Mesodermal cell (in vitro differentiated cells): ENCODE measurements around the gene CRACR2B.

Experiments
- H3K27ac ChIP-seq: 2 replicates; pipeline ENCODE4 v1.7.0; 2013; ENCODE audit warnings: mild to moderate bottlenecking, low read depth, low read length, moderate library complexity; ENCODE audit not compliant: severe bottlenecking
- H3K36me3 ChIP-seq: 2 replicates; pipeline ENCODE4 v1.7.1; 2013; ENCODE audit warnings: mild to moderate bottlenecking, low read length, moderate library complexity; ENCODE audit not compliant: control insufficient read depth, insufficient read depth
- H3K4me1 ChIP-seq: one replicate; pipeline ENCODE4 v1.7.1; 2013; ENCODE audit warnings: mild to moderate bottlenecking, low read length; ENCODE audit not compliant: insufficient read depth, control insufficient read depth, poor library complexity, severe bottlenecking
- H3K4me3 ChIP-seq: 2 replicates; pipeline ENCODE4 v1.7.0; 2013; ENCODE audit warnings: low read length, control low read depth, mild to moderate bottlenecking; ENCODE audit not compliant: insufficient read depth, poor library complexity, severe bottlenecking; ENCODE audit errors: extremely low read depth
- H3K9me3 ChIP-seq: 2 replicates; pipeline ENCODE4 v1.7.1; 2013; ENCODE audit warnings: mild to moderate bottlenecking, low read length, moderate library complexity; ENCODE audit not compliant: control insufficient read depth
- WGBS, 2 experiments: methylation state at CpG; one replicate each; pipeline ENCODE4 v1.1.5; 2013; ENCODE audit warnings: missing lambda C conversion rate in 2 of 2; ENCODE audit not compliant: insufficient coverage in 2 of 2; 5-methylcytosine and 5-hydroxymethylcytosine counted together

CRACR2B gene

DNA sequence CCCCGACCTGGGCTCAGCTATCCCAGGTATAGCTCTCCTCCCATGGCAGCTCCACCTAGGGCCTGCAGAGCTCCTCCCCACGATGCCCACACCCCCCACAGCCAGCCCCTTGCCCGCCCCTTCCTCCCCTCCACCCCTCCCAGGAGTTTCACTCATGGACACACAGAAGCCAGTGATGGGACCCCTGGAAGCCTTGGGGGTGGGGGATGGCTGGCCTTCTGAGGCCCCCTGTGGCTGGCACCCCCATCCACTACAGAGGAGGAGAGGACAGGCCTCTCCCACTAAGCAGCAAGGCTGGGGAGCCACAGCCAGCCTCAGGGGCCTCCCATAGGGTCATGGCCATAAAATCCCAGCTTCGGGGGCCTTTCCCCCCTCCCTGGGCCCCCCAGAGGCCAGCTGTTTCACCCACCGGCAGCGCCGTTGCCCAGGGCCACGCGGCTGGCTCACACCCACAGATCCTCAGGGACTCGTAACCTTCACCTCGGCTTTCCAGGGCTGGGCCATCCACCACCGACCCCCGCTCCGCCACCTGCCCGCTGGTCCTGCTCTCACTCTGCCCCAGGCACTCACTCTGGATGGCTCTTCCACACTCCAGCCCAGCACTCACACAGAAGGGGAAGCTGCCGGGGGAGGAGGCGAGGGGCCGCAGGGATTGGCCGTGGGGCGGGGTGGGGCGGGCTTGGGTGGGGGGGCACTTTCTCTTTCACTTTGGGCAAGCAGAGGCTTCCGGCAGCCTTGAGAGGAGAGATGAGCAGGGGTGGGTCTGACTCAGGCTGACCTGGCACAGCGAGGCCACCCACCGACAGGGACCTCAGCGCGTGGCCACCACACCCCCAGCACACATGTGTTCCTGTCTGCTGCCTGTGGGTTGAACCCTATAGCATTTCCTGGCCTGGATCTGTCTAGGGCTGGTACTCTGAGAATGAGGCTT is 31.8 kb upstream of the CRACR2B start:
- H3K4me3 ChIP-seq = peak overlapping the region; percentile 71
- H3K9me3 ChIP-seq = no peaks in the 10 kb centered on the region
- peaks cover 13% of the 10 kb centered on the region for H3K4me1 ChIP-seq
- 59 to 60% methylated on average over 4 to 16 of the region's 26 CpGs for WGBS, 2 experiments
- H3K27ac ChIP-seq = no peak overlapping the region
- H3K36me3 ChIP-seq = peaks cover 43% of the 10 kb centered on the region

DNA sequence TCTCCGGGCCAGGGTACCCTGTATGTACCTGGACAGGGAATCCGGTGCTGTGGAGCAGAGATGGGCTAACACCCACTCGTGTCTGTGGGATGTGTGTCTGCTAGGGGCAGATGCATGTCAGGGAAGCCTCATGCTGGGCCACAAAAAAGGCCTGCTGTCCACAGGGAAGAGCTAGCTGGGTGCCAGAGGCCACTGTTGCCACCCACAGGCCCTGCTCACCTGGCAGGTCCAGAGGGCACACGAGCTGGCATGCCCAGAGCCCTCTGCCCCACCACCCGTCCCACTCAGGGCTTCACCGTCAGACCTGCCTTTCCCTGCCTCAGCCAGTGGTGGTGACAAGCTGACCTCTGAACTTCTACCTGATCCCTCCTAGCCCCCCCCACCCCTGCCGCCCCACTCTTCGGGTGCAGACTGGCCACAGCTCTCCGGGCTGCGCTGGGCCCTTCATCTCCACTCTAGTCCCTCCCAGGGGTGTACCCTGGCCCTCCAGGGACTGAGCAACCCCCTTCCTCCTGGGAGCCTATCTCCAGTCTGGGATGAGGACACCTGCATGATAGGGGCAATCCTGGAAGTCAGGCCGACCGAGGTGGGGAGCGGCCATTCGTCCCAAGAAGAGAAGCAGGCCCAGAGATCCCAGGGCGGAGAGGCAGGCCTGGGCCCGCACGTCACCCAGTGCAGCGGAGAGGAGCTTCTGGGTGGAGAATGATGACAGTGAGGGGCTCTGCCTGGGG is 31.0 kb upstream of the CRACR2B start:
- Histone ChIP-seq H3K36me3 (peaks cover 51% of the 10 kb centered on the region), H3K4me1 (peaks cover 13% of the 10 kb centered on the region), H3K27ac (peak overlapping the region; percentile 88), H3K9me3 (no peaks in the 10 kb centered on the region), H3K4me3 (peak overlapping the region; percentile 71)
- 47 to 51% methylated on average over 17 to 18 of the region's 18 CpGs for WGBS, 2 experiments

DNA sequence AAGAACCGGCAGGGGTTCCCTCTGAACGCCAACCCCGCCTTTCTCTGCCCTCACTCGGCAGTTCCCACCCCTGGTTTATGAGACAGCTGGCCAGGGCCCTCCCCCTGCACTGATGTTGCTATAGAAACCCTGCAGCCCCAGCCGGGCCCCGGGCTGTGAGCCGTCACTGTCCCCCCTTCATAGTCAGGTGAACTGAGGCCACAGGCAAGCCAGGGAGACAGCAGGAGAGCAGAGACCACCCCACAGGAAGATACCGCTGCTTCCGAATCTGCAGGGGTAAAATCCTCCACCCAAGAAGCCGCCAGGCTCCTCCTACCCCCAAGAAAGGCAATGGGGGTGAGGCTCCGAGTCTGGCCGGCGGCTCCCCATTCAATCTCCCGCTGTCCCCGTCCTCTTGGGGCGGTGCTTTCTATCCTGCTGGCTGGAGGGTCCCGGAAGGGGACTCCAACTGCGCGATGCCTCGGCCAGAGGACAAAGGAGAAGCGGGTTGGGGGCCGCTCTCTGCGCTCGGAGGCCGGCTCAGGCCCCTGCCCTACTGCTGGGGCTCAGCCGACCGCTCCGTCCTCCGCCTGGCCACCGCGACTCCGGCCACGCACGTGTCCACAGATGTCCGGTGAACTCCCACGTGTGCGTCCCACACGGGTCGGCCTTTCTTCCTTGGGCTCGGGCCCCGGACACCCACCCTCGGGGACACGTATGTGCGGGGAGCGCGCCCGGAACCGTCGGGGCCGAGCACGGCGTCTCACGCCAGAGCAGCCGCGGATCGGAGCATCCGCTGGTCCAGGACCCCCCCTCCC is 30.2 kb upstream of the CRACR2B start:
- WGBS, 2 experiments = 0% methylated on average over 43 to 55 of the region's 57 CpGs
- Histone ChIP-seq H3K27ac (peak overlapping the region; percentile 88), H3K4me3 (peak overlapping the region; percentile 71), H3K36me3 (peaks cover 51% of the 10 kb centered on the region), H3K4me1 (peaks cover 13% of the 10 kb centered on the region), H3K9me3 (no peaks in the 10 kb centered on the region)

DNA sequence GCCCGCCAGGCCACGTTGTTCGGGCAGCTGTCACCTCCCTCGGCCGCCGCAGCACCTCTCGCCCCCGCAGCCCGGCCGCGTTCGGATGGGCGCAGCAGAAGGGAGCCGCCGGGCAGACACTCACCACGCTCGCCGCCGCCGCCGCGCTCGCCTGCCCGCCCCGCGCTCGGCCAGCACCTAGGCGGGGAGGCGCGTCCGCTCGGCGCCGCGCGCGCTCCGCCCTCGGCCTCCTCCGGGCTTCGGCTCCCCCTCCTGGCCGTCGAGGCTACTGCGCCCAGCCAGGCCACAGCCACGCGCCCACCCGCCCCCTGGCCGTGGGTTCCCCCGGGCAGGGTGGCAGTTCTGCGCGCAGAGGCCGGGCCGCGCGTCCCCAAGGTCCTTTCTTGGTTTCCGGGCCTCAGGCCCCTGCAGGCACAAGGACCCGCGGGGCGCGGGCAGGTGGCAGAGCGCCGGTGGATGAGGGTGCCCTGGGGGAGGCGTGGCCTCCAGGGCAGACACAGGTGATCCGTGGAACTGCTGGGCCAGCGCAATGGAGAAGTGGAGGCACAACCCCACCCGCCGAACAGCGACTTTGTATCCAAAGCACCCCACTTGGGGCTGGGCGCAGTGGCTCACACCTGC is 29.5 kb upstream of the CRACR2B start, which contains the start of gene SLC25A22:
TSS of gene SLC25A22 (minus strand) at position 189 of the 621 bp plus-strand sequence. CDS start 3,275 bp downstream, outside the sequence.
- peak within 1 kb of the TSS; percentile 88 for H3K27ac ChIP-seq
- no peaks in the 10 kb centered on the region for H3K9me3 ChIP-seq
- H3K4me3 ChIP-seq = peak within 1 kb of the TSS; percentile 71
- WGBS, 2 experiments = 7 to 9% methylated on average over 54 to 69 of the region's 69 CpGs
- H3K4me1 ChIP-seq = peaks cover 15% of the 10 kb centered on the region
- peaks cover 48% of the 10 kb centered on the region for H3K36me3 ChIP-seq

DNA sequence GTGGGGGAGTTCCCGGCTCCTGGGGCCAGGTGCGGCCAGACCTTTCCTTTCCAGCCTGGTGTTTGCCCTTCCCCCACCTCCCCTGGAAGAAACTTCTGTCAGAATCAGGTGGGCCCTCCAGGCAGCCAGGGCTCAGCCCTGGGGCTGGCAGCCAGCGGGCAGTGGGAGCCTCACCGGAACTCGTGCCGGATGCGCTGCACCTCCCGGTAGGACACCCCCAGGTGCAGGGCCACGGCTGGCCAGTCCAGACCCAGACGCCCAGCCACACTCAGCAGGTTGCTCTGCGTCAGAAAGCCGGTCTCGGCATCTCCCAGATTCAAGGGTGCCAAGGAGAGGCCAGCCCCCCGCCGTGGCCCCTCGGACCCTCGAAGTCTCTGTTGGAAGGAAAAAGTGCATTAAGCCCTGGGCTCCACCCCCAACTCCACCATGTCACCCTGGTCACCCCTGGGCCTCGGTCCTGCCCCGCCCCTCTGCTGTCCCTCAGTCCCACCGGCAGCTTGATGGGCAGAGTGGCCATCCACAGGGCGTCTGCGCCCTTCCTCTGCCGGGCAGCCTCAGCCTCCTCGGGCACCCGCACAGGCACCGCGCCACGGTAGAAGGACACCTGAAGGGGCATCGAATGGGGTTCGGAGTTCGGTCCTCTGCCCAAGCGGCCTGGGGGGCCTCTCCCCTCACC is 27.9 kb upstream of the CRACR2B start:
- Histone ChIP-seq H3K4me3 (no peak overlapping the region), H3K9me3 (no peaks in the 10 kb centered on the region), H3K27ac (no peak overlapping the region), H3K36me3 (peaks cover 36% of the 10 kb centered on the region), H3K4me1 (peaks cover 28% of the 10 kb centered on the region)
- 96 to 97% methylated on average over 27 to 28 of the region's 32 CpGs for WGBS, 2 experiments

DNA sequence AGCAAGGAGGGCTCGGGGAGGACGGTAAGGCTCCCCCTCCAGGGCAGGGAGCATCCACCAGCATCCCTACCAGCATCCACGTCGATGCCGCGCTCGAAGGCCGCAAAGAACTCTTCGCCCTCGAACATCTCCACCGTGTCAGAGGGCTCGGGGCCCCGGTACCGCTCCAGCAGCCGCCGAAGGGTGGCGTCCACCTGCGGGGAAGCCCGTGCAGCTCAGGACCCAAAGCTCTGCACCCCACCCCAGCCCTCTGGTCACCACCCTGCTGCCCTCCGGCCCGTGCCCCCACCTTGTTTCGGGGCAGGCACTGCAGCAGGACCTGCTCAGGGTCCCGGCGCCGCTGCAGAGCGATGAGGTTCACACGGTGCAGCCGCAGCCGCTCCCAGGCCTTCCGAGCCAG is 27.2 kb upstream of the CRACR2B start:
- 95 to 97% methylated on average over 22 to 28 of the region's 30 CpGs for WGBS, 2 experiments
- no peak overlapping the region for H3K27ac ChIP-seq
- no peak overlapping the region for H3K4me3 ChIP-seq
- H3K36me3 ChIP-seq = peaks cover 36% of the 10 kb centered on the region
- peaks cover 28% of the 10 kb centered on the region for H3K4me1 ChIP-seq
- H3K9me3 ChIP-seq = no peaks in the 10 kb centered on the region

DNA sequence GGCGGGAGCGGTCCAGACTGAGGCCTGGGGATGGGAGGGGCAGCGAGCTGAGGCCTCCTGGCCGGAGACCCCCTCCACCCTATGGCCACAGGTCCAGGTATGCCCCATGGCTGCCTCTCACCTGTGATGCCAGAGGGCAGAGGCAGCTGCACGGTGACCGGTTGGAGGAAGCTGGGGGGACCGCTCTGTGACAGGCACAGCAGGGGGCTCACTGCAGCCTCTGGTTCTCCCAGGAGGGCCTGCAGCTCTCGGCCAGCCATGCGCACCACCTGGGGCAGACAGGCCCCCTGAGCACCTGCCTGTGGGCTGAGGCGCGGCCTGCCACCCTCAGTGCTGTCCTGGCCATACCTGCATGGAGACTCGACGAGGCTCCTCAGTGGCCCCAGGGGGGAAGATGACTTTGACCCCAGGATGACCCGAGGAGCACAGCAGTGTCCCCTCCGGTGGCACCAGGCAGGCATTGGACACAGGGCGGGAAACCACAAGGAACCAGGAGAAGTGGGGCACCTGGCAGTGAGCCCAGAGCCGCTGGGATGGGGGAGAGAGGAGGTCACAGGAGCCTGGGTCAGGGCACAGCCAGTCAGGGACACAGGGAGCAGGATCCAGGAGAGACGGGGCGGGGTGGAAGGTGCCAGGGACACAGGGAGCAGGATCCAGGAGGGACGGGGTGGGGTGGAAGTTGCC is 26.5 kb upstream of the CRACR2B start:
- no peak overlapping the region for H3K4me3 ChIP-seq
- H3K36me3 ChIP-seq = peaks cover 36% of the 10 kb centered on the region
- peaks cover 23% of the 10 kb centered on the region for H3K4me1 ChIP-seq
- WGBS, 2 experiments = 95 to 96% methylated on average over 18 to 19 of the region's 20 CpGs
- H3K27ac ChIP-seq = no peak overlapping the region
- H3K9me3 ChIP-seq = no peaks in the 10 kb centered on the region

DNA sequence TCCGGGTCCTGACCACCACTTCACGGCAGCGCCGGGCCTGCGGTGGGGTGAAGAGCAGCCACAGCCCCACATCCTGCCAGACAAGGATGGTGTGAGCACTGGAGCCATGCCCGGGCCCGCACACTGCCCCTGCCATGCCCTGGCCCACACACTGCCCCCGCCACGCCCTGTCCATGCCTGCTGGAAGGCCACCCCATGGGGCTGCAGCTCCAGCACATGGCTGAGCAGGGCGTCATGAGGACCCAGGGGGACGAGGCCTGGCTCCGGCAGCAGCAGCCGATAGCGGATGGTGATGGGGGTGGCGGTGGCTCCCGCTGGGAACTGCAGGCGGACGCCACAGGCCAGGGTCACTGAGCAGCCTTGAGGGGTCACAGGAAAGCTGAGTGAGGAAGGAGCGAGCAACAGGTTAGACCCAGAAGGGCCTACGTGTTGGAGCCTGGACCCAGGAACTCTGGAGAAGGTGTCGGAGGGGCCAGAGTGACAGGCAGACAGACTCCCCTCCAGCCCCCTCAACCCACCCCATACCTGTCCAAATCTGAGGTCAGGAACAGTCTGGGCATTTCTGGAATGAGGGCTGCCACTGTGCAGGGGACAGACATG is 25.6 kb upstream of the CRACR2B start:
- Histone ChIP-seq H3K27ac (no peak overlapping the region), H3K4me3 (no peak overlapping the region)
- WGBS, 2 experiments = 95 to 97% methylated on average over 19 to 20 of the region's 21 CpGs

More for the DNA sequence above, 25.6 kb upstream of the CRACR2B start:
- no peaks in the 10 kb centered on the region for H3K9me3 ChIP-seq
- peaks cover 36% of the 10 kb centered on the region for H3K36me3 ChIP-seq
- H3K4me1 ChIP-seq = peaks cover 15% of the 10 kb centered on the region
